Fibroblast of the aortic adventitia (primary cell): ENCODE data around the gene DOCK4. TPM values are rescaled to one million over a fixed set of nuclear protein-coding genes. Genes with fewer than 3 reads are reported as not detected.

ENCODE experiments used
- DNase-seq: peaks from one replicate; pipeline ENCODE4 v3.0.0-alpha.2; 2010; ENCODE audit warnings: low read depth
- H3K4me3 ChIP-seq: 2 replicates; pipeline ENCODE4 v1.5.1; 2011; ENCODE audit warnings: low read depth, mild to moderate bottlenecking, control low read depth, low read length, moderate library complexity
- total RNA-seq: library from RNA; depleted of rRNA; stranded (reverse); fragments of >200 nt; gene quantifications from 2 replicates; pipeline ENCODE4 v1.2.3, GENCODE V29; 2012; ENCODE audit warnings: low replicate concordance
- TF ChIP-seq, protein P1 (sequence below): IDR thresholded peaks from 2 replicates; pipeline ENCODE4 v1.5.1; 2011; ENCODE audit warnings: mild to moderate bottlenecking, low read length, control low read depth, inconsistent platforms; ENCODE audit not compliant: insufficient read depth

DOCK4 gene
- total RNA-seq, 1 donor: 25.9 TPM

DNA sequence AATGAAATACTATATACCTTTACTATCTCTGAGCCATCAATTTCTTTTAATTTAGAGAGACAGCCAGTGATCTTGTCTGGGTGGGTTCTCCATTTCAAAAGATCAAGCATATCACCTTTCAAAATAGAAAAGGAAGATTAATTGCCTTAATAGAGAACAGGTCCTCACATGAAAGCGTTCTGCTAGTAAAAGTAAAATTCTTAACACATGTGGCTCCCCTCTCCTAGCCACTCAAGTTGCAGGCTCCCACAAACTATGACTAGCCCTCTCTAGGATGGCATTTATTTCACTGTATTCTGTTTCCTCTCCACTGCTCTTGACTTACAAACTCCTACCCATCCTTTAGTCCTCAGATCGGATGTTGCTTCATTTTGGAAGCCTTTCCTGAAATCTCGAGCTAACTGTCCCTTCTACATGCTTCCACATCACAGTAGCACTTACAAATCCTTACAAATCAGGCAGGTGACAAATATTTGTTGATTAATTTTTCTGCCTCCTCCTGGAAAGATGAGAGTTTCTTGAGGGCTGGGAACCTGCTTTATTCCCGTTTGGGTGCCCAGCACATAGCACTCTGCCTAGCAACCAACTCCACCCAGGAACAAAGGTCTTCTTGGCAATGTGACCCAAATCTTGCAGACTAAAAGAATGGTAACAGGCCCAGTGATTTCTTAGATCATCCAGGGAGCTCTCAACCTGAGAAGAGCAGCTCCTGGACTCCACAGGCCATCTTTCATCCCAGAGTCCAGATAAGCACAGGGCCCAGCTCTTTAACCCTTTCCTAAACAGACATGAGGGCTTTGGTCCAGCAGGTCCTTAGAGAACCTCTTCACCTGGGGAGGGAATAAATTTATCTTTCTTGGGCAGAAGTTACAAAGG, 333.5 kb downstream of the DOCK4 start:
- no peak overlapping the region for H3K4me3 ChIP-seq
- TF ChIP-seq, protein P1, sequence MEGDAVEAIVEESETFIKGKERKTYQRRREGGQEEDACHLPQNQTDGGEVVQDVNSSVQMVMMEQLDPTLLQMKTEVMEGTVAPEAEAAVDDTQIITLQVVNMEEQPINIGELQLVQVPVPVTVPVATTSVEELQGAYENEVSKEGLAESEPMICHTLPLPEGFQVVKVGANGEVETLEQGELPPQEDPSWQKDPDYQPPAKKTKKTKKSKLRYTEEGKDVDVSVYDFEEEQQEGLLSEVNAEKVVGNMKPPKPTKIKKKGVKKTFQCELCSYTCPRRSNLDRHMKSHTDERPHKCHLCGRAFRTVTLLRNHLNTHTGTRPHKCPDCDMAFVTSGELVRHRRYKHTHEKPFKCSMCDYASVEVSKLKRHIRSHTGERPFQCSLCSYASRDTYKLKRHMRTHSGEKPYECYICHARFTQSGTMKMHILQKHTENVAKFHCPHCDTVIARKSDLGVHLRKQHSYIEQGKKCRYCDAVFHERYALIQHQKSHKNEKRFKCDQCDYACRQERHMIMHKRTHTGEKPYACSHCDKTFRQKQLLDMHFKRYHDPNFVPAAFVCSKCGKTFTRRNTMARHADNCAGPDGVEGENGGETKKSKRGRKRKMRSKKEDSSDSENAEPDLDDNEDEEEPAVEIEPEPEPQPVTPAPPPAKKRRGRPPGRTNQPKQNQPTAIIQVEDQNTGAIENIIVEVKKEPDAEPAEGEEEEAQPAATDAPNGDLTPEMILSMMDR: no peak
- no peak for DNase-seq

DNA sequence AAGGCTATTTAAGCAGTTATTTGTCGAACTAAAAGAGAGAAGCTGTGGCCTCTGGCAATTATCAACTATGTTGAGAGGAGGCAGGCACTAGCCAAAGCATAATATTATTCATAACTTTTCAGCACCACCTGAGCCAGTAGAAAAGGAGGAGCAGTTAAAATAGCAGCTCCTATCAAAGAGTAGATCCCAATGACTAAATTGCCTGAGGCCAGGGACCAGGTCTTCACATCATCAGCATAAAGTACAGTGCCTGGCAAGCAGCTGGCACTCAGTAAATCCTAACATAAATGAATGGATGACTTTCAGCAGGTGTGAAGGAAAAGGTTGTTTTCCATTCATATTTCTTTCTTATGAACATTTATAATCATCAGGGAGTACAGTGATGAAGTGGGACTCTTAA, 334.9 kb downstream of the DOCK4 start:
- no peak overlapping the region for H3K4me3 ChIP-seq
- no peak for DNase-seq
- TF ChIP-seq, protein P1: no peak

DNA sequence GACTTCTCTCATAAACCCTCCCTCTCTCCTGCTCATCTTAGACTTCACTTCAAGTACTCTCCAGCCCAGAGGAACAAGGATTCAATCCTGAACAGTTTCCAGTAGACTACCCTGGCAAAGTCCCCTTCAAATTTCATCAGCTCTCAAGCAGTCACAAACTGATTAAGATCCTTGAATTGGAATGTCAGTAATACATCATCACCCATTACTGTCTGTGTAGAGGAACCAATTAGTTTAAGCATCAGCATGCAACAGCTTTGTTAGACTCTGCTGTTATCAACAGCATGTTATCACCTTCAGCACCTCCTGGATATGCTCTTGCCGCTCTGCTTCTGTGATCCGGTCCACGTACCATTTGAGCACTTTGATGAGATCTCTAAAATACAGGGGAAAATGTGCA, 336.9 kb downstream of the DOCK4 start:
- DNase-seq: no peak
- no peak overlapping the region for H3K4me3 ChIP-seq
- TF ChIP-seq, protein P1: no peak

DNA sequence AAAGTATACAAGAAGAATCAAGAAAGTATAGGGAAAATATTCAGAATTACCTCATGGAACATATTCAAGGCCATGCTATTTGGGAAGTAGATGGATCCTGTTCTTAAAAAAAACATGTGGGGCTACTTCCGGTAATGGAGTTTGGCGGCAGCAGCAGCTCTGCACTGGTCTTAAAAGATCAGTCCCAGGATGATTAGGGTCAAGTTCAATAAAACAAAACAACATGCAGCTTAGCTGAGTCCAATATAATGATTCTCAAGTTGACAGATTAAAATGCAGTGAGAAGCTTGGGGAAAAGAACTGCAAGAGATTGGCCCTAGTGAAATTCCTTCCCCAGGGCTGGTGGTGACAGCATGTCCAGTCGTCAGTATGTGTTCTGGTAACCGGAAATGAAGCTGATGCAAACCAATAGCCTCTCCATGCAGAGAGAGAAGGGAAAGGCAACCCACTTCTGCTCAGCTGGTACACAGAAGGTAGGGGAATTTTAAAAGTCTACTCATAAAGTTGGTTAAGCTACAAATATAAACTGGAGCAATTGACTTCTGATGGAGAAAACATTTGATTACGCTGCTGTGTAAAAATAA, 338.8 kb downstream of the DOCK4 start:
- TF ChIP-seq, protein P1: no peak
- no peak for DNase-seq
- no peak overlapping the region for H3K4me3 ChIP-seq

DNA sequence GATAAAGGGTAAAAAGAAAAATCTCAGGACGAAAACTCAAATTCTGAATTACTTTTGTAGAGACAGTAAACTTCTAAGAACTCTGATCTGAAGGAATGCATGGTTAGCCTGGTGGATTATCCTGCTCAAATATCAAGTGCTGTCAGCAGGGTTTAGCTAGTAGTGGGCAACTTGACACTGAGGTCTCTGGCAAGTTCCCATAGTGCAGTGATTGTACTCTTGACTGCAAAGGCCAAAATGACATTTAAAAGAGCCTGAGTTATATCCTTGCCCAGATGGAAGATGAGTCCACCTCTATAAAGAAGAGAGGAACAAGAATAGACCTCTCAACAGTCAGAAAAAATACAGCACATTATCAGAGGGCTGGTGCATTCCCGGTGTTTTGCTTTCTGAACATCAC, 339.4 kb downstream of the DOCK4 start:
- no peak for DNase-seq
- TF ChIP-seq, protein P1: no peak
- H3K4me3 ChIP-seq: no peak overlapping the region

DNA sequence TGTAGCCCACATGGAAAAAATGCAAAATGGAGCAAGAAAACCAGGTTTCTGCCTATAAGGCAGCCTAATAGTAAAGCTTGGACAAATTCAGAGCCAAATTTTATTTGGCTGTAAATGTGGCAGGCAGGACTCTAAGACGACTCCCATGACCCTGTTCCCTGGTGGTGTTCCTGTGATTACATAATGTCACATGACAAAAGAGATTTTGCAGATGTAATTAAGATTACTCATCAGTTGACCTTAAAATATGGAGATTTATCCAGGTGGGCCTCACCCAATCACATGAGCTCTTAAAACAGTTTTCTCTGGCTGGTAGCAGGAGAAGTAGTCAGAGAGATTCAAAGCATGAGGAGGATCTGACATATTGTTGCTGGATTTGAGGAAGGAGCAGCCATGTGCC, 340.8 kb downstream of the DOCK4 start:
- DNase-seq: no peak
- H3K4me3 ChIP-seq: no peak overlapping the region
- TF ChIP-seq, protein P1: no peak
